ENCODE measurements around the gene PTDSS2. TPM values are rescaled to one million over a fixed set of nuclear protein-coding genes. Genes with fewer than 3 reads are reported as not detected.
A peak's percentile ranks its signal among the peaks of the same experiment; 100 is the strongest.

The PTDSS2 gene
- total RNA-seq, 1 experiment from 2014 or later, result 30.4 TPM

DNA sequence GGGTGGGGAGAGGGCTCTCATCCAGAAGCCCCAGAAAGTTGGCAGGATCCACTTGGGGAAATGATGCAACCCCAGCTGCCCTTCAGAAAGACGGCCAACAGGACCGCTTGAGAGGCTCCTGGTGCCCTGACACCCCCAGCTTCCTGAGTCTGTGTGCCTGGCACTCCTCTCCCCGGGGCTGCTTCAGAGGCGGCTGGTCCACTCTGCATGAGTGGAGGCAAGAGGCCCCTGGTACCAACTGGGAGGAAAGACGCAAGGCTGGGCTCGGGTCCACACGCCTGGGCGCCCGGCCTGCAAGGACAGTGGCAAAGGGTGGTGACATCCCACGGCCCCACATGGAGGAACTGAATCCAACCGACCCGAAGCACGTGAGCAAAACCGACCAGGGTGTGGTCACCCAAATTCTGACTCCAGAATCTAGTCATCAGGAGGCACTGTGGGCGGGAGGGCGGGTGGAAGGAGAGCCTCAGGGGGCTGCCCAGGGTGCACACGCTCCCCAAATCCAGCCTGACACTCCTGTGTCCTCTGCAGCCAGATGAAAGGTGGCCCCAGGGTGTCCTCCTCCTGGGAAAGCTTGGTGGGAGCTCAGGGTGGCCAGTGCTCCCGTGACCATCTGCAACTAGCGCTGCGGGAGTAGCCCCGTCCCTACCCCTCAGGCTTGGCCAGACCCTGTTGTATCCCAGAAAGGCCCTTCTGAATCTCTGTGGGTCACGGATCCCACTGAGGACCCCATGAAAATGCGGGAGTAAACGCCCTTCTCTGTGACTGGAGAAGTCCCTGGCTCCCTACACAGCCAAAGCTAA, 53.3 kb downstream of the PTDSS2 start:
- intact Hi-C loops (cut with micrococcal nuclease; ENCODE audit: unreplicated experiment), result no loop called here
- CTCF ChIA-PET, result no interaction called here
- BruUV-seq (replicated peaks), result no TSS peak
- Mint-ChIP-seq H3K27ac (ENCODE audit: unreplicated experiment) (no peak overlapping the region), H3K9me3 (ENCODE audit: low read depth, unreplicated experiment) (no peaks in the 10 kb centered on the region), H3K27me3 (ENCODE audit: unreplicated experiment) (no peaks in the 10 kb centered on the region), H3K36me3 (ENCODE audit: insufficient read depth, unreplicated experiment) (peaks cover 65% of the 10 kb centered on the region), H3K4me1 (ENCODE audit: low read depth, unreplicated experiment) (no peaks in the 10 kb centered on the region), H3K4me3 (ENCODE audit: low read depth, unreplicated experiment) (no peak overlapping the region)
- TF ChIP-seq, protein P1, sequence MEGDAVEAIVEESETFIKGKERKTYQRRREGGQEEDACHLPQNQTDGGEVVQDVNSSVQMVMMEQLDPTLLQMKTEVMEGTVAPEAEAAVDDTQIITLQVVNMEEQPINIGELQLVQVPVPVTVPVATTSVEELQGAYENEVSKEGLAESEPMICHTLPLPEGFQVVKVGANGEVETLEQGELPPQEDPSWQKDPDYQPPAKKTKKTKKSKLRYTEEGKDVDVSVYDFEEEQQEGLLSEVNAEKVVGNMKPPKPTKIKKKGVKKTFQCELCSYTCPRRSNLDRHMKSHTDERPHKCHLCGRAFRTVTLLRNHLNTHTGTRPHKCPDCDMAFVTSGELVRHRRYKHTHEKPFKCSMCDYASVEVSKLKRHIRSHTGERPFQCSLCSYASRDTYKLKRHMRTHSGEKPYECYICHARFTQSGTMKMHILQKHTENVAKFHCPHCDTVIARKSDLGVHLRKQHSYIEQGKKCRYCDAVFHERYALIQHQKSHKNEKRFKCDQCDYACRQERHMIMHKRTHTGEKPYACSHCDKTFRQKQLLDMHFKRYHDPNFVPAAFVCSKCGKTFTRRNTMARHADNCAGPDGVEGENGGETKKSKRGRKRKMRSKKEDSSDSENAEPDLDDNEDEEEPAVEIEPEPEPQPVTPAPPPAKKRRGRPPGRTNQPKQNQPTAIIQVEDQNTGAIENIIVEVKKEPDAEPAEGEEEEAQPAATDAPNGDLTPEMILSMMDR (IDR thresholded peaks at IDR 0.05; ENCODE audit: unreplicated experiment), result no peak
- no peak for DNase-seq

DNA sequence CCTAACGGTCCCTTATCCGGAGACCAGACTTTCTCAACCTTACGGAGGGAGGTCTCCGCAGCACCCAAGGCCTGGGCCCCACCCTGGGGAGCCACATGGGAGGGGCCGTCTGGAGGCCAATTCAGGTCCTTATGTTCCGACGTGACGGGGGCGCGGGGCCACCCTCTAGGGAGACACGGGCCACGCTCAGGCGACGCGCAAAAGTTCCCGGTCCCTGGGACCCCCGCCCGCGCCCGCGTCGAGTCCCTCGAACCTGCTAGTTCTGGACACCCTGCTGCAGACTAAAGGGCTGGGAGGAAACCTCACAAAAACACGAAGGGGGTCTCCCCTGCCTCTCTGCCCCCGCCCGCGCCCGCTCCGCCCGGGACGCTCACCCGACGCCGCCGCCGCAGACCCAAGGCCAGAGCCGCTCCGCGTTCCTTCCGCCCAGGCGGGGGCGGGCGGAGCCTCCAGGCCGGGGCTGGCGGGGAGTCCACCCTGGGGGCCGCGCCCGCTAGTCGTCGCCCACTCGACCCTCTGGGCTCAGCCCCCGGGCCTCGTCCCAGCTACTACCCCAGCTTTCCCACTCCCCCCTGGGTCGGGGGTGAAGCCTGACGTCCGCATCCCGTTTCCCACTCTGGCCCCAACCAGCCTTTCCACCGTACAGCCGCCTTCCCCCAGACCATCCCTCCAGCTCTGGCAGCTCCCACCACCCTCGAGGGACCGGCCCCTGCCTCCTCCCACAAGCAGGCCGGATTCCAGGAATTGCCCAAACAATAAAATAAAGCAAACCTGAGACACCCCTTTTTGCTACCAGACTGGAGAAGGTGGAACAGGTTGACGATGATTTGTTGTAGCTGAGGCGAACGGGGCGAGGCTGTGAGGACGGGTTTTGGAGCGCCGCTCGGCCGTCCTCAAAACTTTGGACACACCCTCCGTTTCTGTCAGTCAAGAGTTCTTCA, 54.2 kb downstream of the PTDSS2 start:
- no TSS peak for BruUV-seq (replicated peaks)
- no peak for DNase-seq
- no peaks in the 10 kb centered on the region for H3K9me3 Mint-ChIP-seq (ENCODE audit: low read depth, unreplicated experiment)
- peaks cover 56% of the 10 kb centered on the region for H3K36me3 Mint-ChIP-seq (ENCODE audit: insufficient read depth, unreplicated experiment)
- H3K4me3 Mint-ChIP-seq (ENCODE audit: low read depth, unreplicated experiment), result no peak overlapping the region
- no peaks in the 10 kb centered on the region for H3K4me1 Mint-ChIP-seq (ENCODE audit: low read depth, unreplicated experiment)
- H3K27me3 Mint-ChIP-seq (ENCODE audit: unreplicated experiment), result no peaks in the 10 kb centered on the region
- TF ChIP-seq, protein P1 (IDR thresholded peaks at IDR 0.05; ENCODE audit: unreplicated experiment), result no peak
- CTCF ChIA-PET, result no interaction called here
- intact Hi-C loops (cut with micrococcal nuclease; ENCODE audit: unreplicated experiment), result no loop called here
- no peak overlapping the region for H3K27ac Mint-ChIP-seq (ENCODE audit: unreplicated experiment)

DNA sequence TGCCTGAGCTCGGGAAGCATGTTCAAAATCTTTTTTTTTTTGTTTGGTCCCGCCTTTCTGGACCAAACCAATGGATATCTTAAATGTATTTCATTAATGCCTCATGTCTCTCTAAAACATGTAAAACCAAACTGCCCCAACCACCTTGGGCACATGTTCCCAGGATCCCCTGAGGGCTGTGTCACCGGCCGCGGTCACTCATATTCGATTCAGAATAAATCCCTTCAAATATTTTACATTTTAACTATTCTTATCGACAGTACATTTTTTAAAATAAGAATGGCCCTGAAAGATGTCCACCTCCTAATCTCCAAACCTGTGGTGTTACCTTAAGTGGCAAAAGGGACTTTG, 54.9 kb downstream of the PTDSS2 start:
- H3K27me3 Mint-ChIP-seq (ENCODE audit: unreplicated experiment), result no peaks in the 10 kb centered on the region
- no peak overlapping the region for H3K27ac Mint-ChIP-seq (ENCODE audit: unreplicated experiment)
- intact Hi-C loops (cut with micrococcal nuclease; ENCODE audit: unreplicated experiment), result no loop called here
- no peaks in the 10 kb centered on the region for H3K4me1 Mint-ChIP-seq (ENCODE audit: low read depth, unreplicated experiment)
- peaks cover 54% of the 10 kb centered on the region for H3K36me3 Mint-ChIP-seq (ENCODE audit: insufficient read depth, unreplicated experiment)
- no TSS peak for BruUV-seq (replicated peaks)
- TF ChIP-seq, protein P1 (IDR thresholded peaks at IDR 0.05; ENCODE audit: unreplicated experiment), result no peak
- CTCF ChIA-PET, result no interaction called here
- H3K4me3 Mint-ChIP-seq (ENCODE audit: low read depth, unreplicated experiment), result peak overlapping the region; percentile 92
- no peak for DNase-seq
- no peaks in the 10 kb centered on the region for H3K9me3 Mint-ChIP-seq (ENCODE audit: low read depth, unreplicated experiment)

DNA sequence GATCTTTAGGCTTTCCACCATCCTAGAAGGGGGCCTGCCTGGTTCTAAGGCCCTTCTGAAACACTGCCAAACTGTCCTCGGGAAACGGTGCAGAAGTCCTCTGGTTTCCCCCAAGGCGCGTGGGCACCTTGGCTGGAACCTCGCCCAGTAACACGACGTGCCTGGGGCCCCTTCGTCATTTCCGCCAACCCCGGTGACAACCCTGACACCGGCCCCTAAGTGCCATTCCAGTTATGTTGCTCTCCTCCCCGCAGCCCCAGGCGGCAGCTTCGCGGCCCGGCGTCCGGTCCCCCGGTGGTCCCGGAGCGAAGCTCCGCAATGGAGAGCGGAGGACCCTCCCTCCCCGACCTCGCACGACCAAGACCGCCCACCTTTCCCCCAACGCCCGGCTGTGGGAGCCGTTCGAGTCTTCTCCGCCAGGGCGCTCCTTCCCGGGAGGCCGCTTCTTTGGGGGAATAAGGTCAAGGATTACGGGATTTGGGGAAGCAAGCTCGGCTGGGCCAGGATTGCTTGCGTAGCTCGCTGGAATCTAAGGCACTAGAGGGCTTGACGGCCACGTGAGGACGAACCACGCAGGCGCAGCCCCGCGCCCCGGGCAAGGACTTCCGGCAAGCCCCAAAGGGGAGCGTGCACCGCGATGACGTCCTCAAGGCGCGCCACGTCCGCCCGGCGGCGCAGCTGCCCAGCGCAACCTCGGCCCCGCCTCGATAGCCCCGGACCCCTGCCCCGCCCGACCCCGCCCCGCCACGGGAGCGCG, 56.3 kb downstream of the PTDSS2 start:
- BruUV-seq (replicated peaks), result no TSS peak
- CTCF ChIA-PET, result interaction anchor here (0.7 to 0.9 kb wide), 4 partner anchors 13 to 1227 kb away, joined by 3 to 8 read pairs (median 7); no protein-coding TSS in a partner anchor
- H3K27me3 Mint-ChIP-seq (ENCODE audit: unreplicated experiment), result no peaks in the 10 kb centered on the region
- H3K9me3 Mint-ChIP-seq (ENCODE audit: low read depth, unreplicated experiment), result no peaks in the 10 kb centered on the region
- no peaks in the 10 kb centered on the region for H3K4me1 Mint-ChIP-seq (ENCODE audit: low read depth, unreplicated experiment)
- intact Hi-C loops (cut with micrococcal nuclease; ENCODE audit: unreplicated experiment), result no loop called here
- peak overlapping the region; percentile 92 for H3K4me3 Mint-ChIP-seq (ENCODE audit: low read depth, unreplicated experiment)
- peak overlapping the region; percentile 99 for H3K27ac Mint-ChIP-seq (ENCODE audit: unreplicated experiment)
- TF ChIP-seq, protein P1 (IDR thresholded peaks at IDR 0.05; ENCODE audit: unreplicated experiment), result no peak
- H3K36me3 Mint-ChIP-seq (ENCODE audit: insufficient read depth, unreplicated experiment), result peaks cover 48% of the 10 kb centered on the region
- peak; percentile 99 for DNase-seq
